ENCODE measurements around the gene TMPRSS3. TPM values are rescaled to one million over a fixed set of nuclear protein-coding genes. Genes with fewer than 3 reads are reported as not detected.
A peak's percentile ranks its signal among the peaks of the same experiment; 100 is the strongest.

The TMPRSS3 gene
- total and polyA plus RNA-seq, 9 of the 15 experiments (the other 6 are each of a cell fraction or from before 2014, with no cell fraction given), result 0.07 TPM; not detected in 8

DNA sequence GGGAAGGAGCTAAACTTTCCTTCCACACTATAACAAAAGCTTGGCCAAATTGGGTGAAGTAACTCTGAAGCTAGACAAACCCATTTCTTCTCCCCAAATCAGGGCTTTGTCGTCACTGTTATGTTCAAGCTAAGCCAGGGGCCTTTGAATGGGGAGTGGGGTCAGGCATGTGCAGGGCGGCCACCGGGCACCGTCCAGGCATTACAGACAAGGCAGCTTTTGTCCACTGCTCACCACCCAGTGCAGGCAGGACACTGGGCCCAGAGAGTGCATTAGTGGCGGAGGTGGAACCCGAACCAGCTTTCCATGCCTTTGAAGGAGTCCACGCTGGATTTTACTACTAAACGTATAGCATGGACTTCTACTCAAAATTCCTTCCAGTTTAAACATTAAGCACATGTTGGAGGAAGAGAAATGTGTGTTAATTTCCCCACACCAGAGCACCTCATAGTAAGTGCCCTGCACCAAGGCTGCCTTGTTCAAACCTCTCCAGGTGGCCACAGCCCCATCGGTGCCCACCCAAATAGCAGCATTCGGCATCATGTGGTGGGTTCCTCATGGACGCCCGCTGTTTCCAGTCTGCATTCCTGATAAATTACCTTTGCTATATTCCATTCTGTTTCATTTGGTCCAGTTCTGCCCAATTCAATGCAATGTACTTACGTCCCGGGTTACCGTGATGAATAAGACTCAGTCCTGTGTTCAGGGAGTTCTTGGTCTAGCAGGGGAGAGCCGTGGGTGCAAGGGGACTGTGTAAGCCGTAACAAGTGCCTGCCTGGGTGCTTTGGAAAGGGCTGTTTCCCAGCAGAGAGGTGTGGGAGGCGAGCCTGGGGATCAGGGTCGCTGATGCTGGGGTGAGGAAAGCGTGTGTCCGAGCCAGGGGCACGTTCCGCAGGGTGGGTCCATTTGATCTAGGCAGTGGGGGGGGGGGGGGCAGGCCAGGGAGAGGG is 9.5 kb upstream of the TMPRSS3 start:
- no peak overlapping the region for H2AFZ ChIP-seq (ENCODE audit: low read depth, low read length)
- no peak overlapping the region for H3K4me3 ChIP-seq
- no peaks in the 10 kb centered on the region for H3K79me2 ChIP-seq (ENCODE audit: control insufficient read depth, insufficient read depth, low read length)
- no peaks in the 10 kb centered on the region; the same call in 1 of the 2 replicates for H4K20me1 ChIP-seq (replicated peaks; ENCODE audit: control insufficient read depth, insufficient read depth, low read length)
- intact Hi-C loops (cut with micrococcal nuclease) (no loop called here), in situ Hi-C loops (cut with MboI) (no loop called here)
- DNase-seq (ENCODE audit: extremely low read depth in 1 of 4, low spot score in 3 of 4) (no peak), ATAC-seq (no peak), FAIRE-seq (no peak)
- no peak overlapping the region for H3K4me2 ChIP-seq (ENCODE audit: insufficient read depth, low read length)
- ChIA-PET POLR2A (interaction anchor here (1.2 to 2.4 kb wide), 2 partner anchors 12 to 51 kb away, joined by 3 to 13 read pairs; no protein-coding TSS in a partner anchor), CTCF (ENCODE audit: low intra/inter-chr PET ratio) (no interaction called here)
- no peaks in the 10 kb centered on the region for H3K27me3 ChIP-seq (ENCODE audit: control insufficient read depth in 2 of 2, insufficient read depth in 2 of 2, low read length in 2 of 2)
- no peaks in the 10 kb centered on the region for H3K36me3 ChIP-seq (ENCODE audit: control insufficient read depth, insufficient read depth, low read length)
- H3K9me3 ChIP-seq (replicated peaks; ENCODE audit: control insufficient read depth, insufficient read depth, low read depth, low read length), result no peaks in the 10 kb centered on the region
- peak overlapping the region; percentile 29 to 50; a peak in 2 of 4 replicates for H3K9ac ChIP-seq (ENCODE audit: insufficient read depth in 1 of 2, low read depth in 2 of 2, low read length in 2 of 2)
- TF ChIP-seq ZSCAN32 (CRISPR knock-in tag; IDR thresholded peaks at IDR 0.05) (no peak), ZNF431 (CRISPR knock-in tag; IDR thresholded peaks at IDR 0.05) (no peak), HEY1 (CRISPR knock-in tag; IDR thresholded peaks at IDR 0.05; ENCODE audit: borderline replicate concordance) (no peak), MTF1 (CRISPR knock-in tag; IDR thresholded peaks at IDR 0.05; ENCODE audit: borderline replicate concordance) (no peak)
- TF ChIP-seq, protein P1, sequence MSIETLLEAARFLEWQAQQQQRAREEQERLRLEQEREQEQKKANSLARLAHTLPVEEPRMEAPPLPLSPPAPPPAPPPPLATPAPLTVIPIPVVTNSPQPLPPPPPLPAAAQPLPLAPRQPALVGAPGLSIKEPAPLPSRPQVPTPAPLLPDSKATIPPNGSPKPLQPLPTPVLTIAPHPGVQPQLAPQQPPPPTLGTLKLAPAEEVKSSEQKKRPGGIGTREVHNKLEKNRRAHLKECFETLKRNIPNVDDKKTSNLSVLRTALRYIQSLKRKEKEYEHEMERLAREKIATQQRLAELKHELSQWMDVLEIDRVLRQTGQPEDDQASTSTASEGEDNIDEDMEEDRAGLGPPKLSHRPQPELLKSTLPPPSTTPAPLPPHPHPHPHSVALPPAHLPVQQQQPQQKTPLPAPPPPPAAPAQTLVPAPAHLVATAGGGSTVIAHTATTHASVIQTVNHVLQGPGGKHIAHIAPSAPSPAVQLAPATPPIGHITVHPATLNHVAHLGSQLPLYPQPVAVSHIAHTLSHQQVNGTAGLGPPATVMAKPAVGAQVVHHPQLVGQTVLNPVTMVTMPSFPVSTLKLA (conservative IDR thresholded peaks at IDR 0.05), result 0 out of 4 replicates have a peak, but pooled peaks of 1 of the 2 experiments have one; percentile 4
- 90% methylated on average over 23 of the region's 23 CpGs for WGBS (ENCODE audit: insufficient coverage, low coverage, missing lambda C conversion rate)
- H3K9me1 ChIP-seq (ENCODE audit: control insufficient read depth, insufficient read depth, low read length), result no peaks in the 10 kb centered on the region
- peaks cover 35 to 36% of the 10 kb centered on the region in 2 experiments for H3K4me1 ChIP-seq (replicated peaks in 1 of 2; ENCODE audit: control insufficient read depth in 2 of 2, insufficient read depth in 2 of 2, low read length in 2 of 2)
- no peak overlapping the region; the same call in 2 of the 3 replicates for H3K27ac ChIP-seq (ENCODE audit: extremely low read depth, low read depth, low read length)
- no TSS peak for BruUV-seq (replicated peaks)
